GM12878 (cell line): Measurements from ENCODE around the gene URB1. TPM values are rescaled to one million over a fixed set of nuclear protein-coding genes. Genes with fewer than 3 reads are reported as not detected.
"Not testable (repeated sequence)": the region's sequence is repeated elsewhere in the genome, so short reads cannot be mapped to it uniquely, and the experiment has no call there.

Source experiments
- ATAC-seq: fragments of 200-7000 bp; cut with Tn5 transposase; 3 replicates; pipeline ENCODE4 v1.9.1; 2020; ENCODE audit warnings: mild to moderate bottlenecking, moderate library complexity
- BruUV-seq: library from RNA; stranded (reverse); fragments of 400-500 nt; replicated peaks from 2 replicates; lab custom pipeline; 2021; lab: Mats Ljungman, UMichigan
- CTCF ChIA-PET: fragments of 300-600 bp; sonication (Branson Sonifier 250); formaldehyde crosslinking; extraction: SDS; loops from one replicate; lab custom pipeline; 2021; ENCODE audit warnings: inconsistent platforms; lab: Yijun Ruan, JAX
- POLR2A ChIA-PET: fragments of 350-600 bp; formaldehyde crosslinking; extraction: SDS; loops from one replicate; lab custom pipeline; 2021; ENCODE audit warnings: inconsistent platforms; lab: Charles Lee
- RAD21 ChIA-PET: fragments of 300-600 bp; sonication (Branson Sonifier 250); formaldehyde crosslinking; loops from one replicate; lab custom pipeline; 2023; ENCODE audit warnings: antibody characterized with exemption; ENCODE audit not compliant: unreplicated experiment; lab: Charles Lee
- SMC1A ChIA-PET: fragments of 300-600 bp; sonication (Branson Sonifier 250); formaldehyde crosslinking; loops from one replicate; lab custom pipeline; 2023; ENCODE audit not compliant: unreplicated experiment, uncharacterized antibody; lab: Charles Lee
- DNase-seq: peaks from one replicate; pipeline ENCODE4 v3.0.0-alpha.2; 2011; ENCODE audit warnings: low read depth, low spot score
- FAIRE-seq: peaks from 3 replicates; lab custom pipeline; 2011; peaks lifted over from hg19 to GRCh38; lab: Jason Lieb, UNC
- H2AFZ ChIP-seq: 2 replicates; pipeline ENCODE4 v1.6.0; 2011; ENCODE audit warnings: low read depth, low read length, control low read depth; ENCODE audit not compliant: control insufficient read depth
- H3K27ac ChIP-seq: 2 replicates; pipeline ENCODE4 v1.5.1; 2011; ENCODE audit warnings: control low read depth; ENCODE audit not compliant: control insufficient read depth, insufficient read depth
- H3K27me3 ChIP-seq, 2 experiments: replicated peaks in 1 of 2; 2 replicates each; pipeline versions ENCODE4 v1.6.0 to v1.6.1; 2011; ENCODE audit warnings: low read length in 1 of 2; ENCODE audit not compliant: control insufficient read depth in 2 of 2, insufficient read depth in 2 of 2
- H3K36me3 ChIP-seq, 2 experiments: 2 replicates each; pipeline ENCODE4 v1.5.1; 2011; ENCODE audit warnings: low read length in 1 of 2; ENCODE audit not compliant: control insufficient read depth in 2 of 2, insufficient read depth in 2 of 2
- H3K4me1 ChIP-seq: 2 replicates; pipeline ENCODE4 v1.6.1; 2011; ENCODE audit warnings: mild to moderate bottlenecking, low read length, moderate library complexity, mixed read lengths; ENCODE audit not compliant: control insufficient read depth, insufficient read depth
- H3K4me2 ChIP-seq: 2 replicates; pipeline ENCODE4 v1.6.0; 2011; ENCODE audit warnings: control low read depth; ENCODE audit not compliant: control insufficient read depth, insufficient read depth
- H3K4me3 ChIP-seq: fragments of 200-600 bp; sonication (generic); 2 replicates; pipeline ENCODE4 v1.5.1; 2016
- H3K79me2 ChIP-seq: 2 replicates; pipeline ENCODE4 v1.6.0; 2011; ENCODE audit warnings: low read length; ENCODE audit not compliant: control insufficient read depth, insufficient read depth
- H3K9ac ChIP-seq: 2 replicates; pipeline ENCODE4 v1.8.0; 2011; ENCODE audit warnings: low read length, control low read depth, mixed read lengths; ENCODE audit not compliant: control insufficient read depth, insufficient read depth
- H3K9me3 ChIP-seq: replicated peaks from 3 replicates; pipeline ENCODE4 v1.5.1; 2011; ENCODE audit warnings: mild to moderate bottlenecking, low read length; ENCODE audit not compliant: control insufficient read depth, insufficient read depth
- H4K20me1 ChIP-seq: 2 replicates; pipeline ENCODE4 v1.6.0; 2011; ENCODE audit not compliant: control insufficient read depth, insufficient read depth
- CREB1 ChIP-seq: IDR thresholded peaks from 2 replicates; pipeline ENCODE4 v1.6.1; 2012; ENCODE audit warnings: low read depth, mild to moderate bottlenecking, inconsistent platforms
- NFYA ChIP-seq: IDR thresholded peaks from 2 replicates; pipeline ENCODE4 v1.6.1; 2011; ENCODE audit warnings: low read depth, mild to moderate bottlenecking, low read length, improper control_type of control experiment, borderline replicate concordance
- POLR2A ChIP-seq: IDR thresholded peaks from 2 replicates; pipeline ENCODE4 v1.6.1; 2011; ENCODE audit warnings: low read depth, mild to moderate bottlenecking, low read length
- WGBS: methylation state at CpG from one replicate; pipeline ENCODE4 v1.1.6; 2016; ENCODE audit warnings: low lambda C conversion rate; ENCODE audit not compliant: insufficient replicate concordance, insufficient coverage; ENCODE audit errors: missing lambda C conversion rate; 5-methylcytosine and 5-hydroxymethylcytosine counted together
- in situ Hi-C: fragments of 300-500 bp; cut with MboI; formaldehyde crosslinking; loops from 9 replicates; pipeline ENCODE4 v1.14.3; 2018; ENCODE audit warnings: mixed read lengths
- intact Hi-C: fragments of 100-400 bp; cut with micrococcal nuclease; formaldehyde crosslinking; loops from one replicate; pipeline ENCODE4 v1.14.2; 2022; ENCODE audit not compliant: unreplicated experiment
- polyA plus RNA-seq, 11 experiments: library from polyadenylated mRNA; depleted of rRNA in 4 of 11; unstranded in 6 of 11; stranded (reverse) in 5 of 11; fragments of >200 nt; fragmentation: Nextera tagmentation in 4 of 11; fragmentation: Illumina TruSeq in 1 of 11; extraction: Ambion mirVana in 4 of 11; extraction: Trizol in 1 of 11; gene quantifications; 1 replicate in 1 of 11; 2 replicates in 10 of 11; pipeline versions ENCODE4 v1.2.1 to v1.2.3, GENCODE V29; 2011 to 2016; ENCODE audit warnings: inconsistent platforms in 2 of 11, missing spikeins in 2 of 11, low read depth in 1 of 11
- total RNA-seq, 4 experiments: library from RNA; depleted of rRNA in 3 of 4; stranded (reverse); fragments of >200 nt in 3 of 4; fragmentation: Illumina TruSeq in 1 of 4; extraction: Trizol in 1 of 4; gene quantifications; 2 replicates each; pipeline versions ENCODE4 v1.2.1 to v1.2.3, GENCODE V29; 2013 to 2021
- TF ChIP-seq, protein P1 (sequence below): fragments of 450-650 bp; IDR thresholded peaks from 2 replicates; pipeline ENCODE4 v1.6.1; 2016; ENCODE audit warnings: mild to moderate bottlenecking
- TF ChIP-seq, protein P2 (sequence below), 3 experiments: IDR thresholded peaks in 2 of 3; conservative IDR thresholded peaks in 1 of 3; 2 replicates each; pipeline ENCODE4 v1.5.1; 2011; ENCODE audit warnings: low read depth in 3 of 3, low read length in 3 of 3, mild to moderate bottlenecking in 3 of 3, control low read depth in 2 of 3, moderate library complexity in 2 of 3, inconsistent platforms in 1 of 3, mixed read lengths in 1 of 3; ENCODE audit not compliant: control insufficient read depth in 2 of 3, insufficient read depth in 1 of 3; ENCODE audit errors: extremely low read depth in 1 of 3

Gene URB1
- total and polyA plus RNA-seq, 10 of the 15 experiments (the other 5 are each of a cell fraction or from before 2014, with no cell fraction given), result 0.56 to 23.2 (median 8.9) TPM

DNA sequence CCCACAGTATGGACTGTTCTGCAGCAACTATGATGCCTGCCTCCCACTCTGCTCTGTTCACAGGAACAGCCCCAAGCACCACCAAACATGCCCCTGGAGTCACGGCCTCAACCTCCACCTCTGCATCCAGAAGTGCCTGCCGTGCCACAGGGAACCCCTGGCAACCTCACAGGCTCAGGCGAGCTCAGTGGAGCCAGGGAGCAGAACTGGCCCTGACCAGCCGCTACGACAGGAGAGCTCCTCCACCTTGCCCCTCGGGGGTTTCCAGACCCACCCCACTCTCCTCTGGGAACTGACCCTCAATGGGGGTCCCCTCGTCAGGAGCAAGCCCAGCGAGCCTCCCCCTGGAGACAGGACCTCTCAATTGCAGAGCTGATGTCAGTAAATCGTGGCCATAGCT is 81.2 kb downstream of the URB1 start:
- no TSS peak for BruUV-seq
- ChIA-PET CTCF (no interaction called here), POLR2A (no interaction called here), SMC1A (no interaction called here), RAD21 (no interaction called here)
- Histone ChIP-seq H3K9me3 (no peaks in the 10 kb centered on the region), H3K79me2 (no peaks in the 10 kb centered on the region), H2AFZ (no peak overlapping the region), H3K9ac (no peak overlapping the region), H4K20me1 (no peaks in the 10 kb centered on the region), H3K36me3 (peaks cover 15 to 17% of the 10 kb centered on the region in 2 experiments; a peak in 3 of 4 replicates), H3K4me1 (no peaks in the 10 kb centered on the region), H3K27ac (no peak overlapping the region), H3K27me3 (no peaks in the 10 kb centered on the region), H3K4me2 (no peak overlapping the region), H3K4me3 (no peak overlapping the region)
- DNase-seq, result no peak
- intact Hi-C loops (no loop called here), in situ Hi-C loops (no loop called here)
- TF ChIP-seq, protein P1, sequence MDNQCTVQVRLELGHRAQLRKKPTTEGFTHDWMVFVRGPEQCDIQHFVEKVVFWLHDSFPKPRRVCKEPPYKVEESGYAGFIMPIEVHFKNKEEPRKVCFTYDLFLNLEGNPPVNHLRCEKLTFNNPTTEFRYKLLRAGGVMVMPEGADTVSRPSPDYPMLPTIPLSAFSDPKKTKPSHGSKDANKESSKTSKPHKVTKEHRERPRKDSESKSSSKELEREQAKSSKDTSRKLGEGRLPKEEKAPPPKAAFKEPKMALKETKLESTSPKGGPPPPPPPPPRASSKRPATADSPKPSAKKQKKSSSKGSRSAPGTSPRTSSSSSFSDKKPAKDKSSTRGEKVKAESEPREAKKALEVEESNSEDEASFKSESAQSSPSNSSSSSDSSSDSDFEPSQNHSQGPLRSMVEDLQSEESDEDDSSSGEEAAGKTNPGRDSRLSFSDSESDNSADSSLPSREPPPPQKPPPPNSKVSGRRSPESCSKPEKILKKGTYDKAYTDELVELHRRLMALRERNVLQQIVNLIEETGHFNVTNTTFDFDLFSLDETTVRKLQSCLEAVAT, result no peak
- 0 out of 2 replicates have a peak, but pooled peaks have one; percentile 27 for TF ChIP-seq POLR2A
- TF ChIP-seq, protein P2, sequence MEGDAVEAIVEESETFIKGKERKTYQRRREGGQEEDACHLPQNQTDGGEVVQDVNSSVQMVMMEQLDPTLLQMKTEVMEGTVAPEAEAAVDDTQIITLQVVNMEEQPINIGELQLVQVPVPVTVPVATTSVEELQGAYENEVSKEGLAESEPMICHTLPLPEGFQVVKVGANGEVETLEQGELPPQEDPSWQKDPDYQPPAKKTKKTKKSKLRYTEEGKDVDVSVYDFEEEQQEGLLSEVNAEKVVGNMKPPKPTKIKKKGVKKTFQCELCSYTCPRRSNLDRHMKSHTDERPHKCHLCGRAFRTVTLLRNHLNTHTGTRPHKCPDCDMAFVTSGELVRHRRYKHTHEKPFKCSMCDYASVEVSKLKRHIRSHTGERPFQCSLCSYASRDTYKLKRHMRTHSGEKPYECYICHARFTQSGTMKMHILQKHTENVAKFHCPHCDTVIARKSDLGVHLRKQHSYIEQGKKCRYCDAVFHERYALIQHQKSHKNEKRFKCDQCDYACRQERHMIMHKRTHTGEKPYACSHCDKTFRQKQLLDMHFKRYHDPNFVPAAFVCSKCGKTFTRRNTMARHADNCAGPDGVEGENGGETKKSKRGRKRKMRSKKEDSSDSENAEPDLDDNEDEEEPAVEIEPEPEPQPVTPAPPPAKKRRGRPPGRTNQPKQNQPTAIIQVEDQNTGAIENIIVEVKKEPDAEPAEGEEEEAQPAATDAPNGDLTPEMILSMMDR (IDR thresholded peaks at IDR 0.05 in 2 of 3, conservative IDR thresholded peaks at IDR 0.05 in 1 of 3; ENCODE audit: control insufficient read depth in 2 of 3, extremely low read depth in 1 of 3, insufficient read depth in 1 of 3, low read depth in 3 of 3, low read length in 3 of 3), result no peak
- TF ChIP-seq NFYA, result no peak
- TF ChIP-seq CREB1, result no peak
- no peak for ATAC-seq
- FAIRE-seq, result no peak
- WGBS, result 92% methylated on average over 9 of the region's 9 CpGs

- 86% methylated on average over 9 of the region's 9 CpGs for WGBS
- H3K79me2 ChIP-seq, DNase-seq, SMC1A ChIA-PET, H3K27ac ChIP-seq, POLR2A ChIA-PET, H3K4me3 ChIP-seq, H4K20me1 ChIP-seq, H3K27me3 ChIP-seq, FAIRE-seq, RAD21 ChIA-PET, intact Hi-C loops, H2AFZ ChIP-seq, CTCF ChIA-PET, H3K4me2 ChIP-seq, H3K9me3 ChIP-seq, ATAC-seq, in situ Hi-C loops, BruUV-seq, H3K9ac ChIP-seq, H3K4me1 ChIP-seq: not testable (repeated sequence)
- peaks cover 10 to 19% of the 10 kb centered on the region in 2 experiments; a peak in 3 of 4 replicates for H3K36me3 ChIP-seq
Observed at GRCh38 chr21:32310976-32311375, 81.8 kb downstream of the URB1 start.
